ENCODE results near the gene ORC4.

Gene ORC4

GRCh38 chr2:148032215-148032614 is 11.7 kb upstream of the ORC4 start:
- Histone ChIP-seq H3K4me1 (ENCODE audit: insufficient read depth, low read length, severe bottlenecking) (no peaks in the 10 kb centered on the region), H3K27ac (ENCODE audit: low read depth, low read length, poor library complexity, severe bottlenecking) (no peak overlapping the region), H3K27me3 (ENCODE audit: insufficient read depth, low read length) (no peaks in the 10 kb centered on the region), H3K9ac (ENCODE audit: low read length) (no peak overlapping the region), H3K9me3 (ENCODE audit: low read length) (no peaks in the 10 kb centered on the region), H3K4me3 (ENCODE audit: low read depth, low read length, poor library complexity, severe bottlenecking) (no peak overlapping the region), H4K20me1 (ENCODE audit: insufficient read depth, low read length) (no peaks in the 10 kb centered on the region), H3K36me3 (ENCODE audit: insufficient read depth, low read length) (no peaks in the 10 kb centered on the region), H3K9me2 (ENCODE audit: low read depth, low read length) (no peaks in the 10 kb centered on the region), H3F3A (ENCODE audit: insufficient read depth, low read length) (no peaks in the 10 kb centered on the region), H2AFZ (ENCODE audit: low read length) (no peak overlapping the region), H3K79me2 (ENCODE audit: insufficient read depth, low read length) (peaks cover 10% of the 10 kb centered on the region), H3K4me2 (ENCODE audit: low read length) (no peak overlapping the region)
- no peak for TF ChIP-seq CTCF (IDR thresholded peaks at IDR 0.05; ENCODE audit: low read length)
- no peak for TF ChIP-seq EZH2 (IDR thresholded peaks at IDR 0.05; ENCODE audit: borderline replicate concordance, low read length)

- H3K4me1 ChIP-seq (ENCODE audit: insufficient read depth, low read length, severe bottlenecking), result no peaks in the 10 kb centered on the region
- H3K27ac ChIP-seq (ENCODE audit: low read depth, low read length, poor library complexity, severe bottlenecking), result no peak overlapping the region
- H3K9me2 ChIP-seq (ENCODE audit: low read depth, low read length), result no peaks in the 10 kb centered on the region
- no peak overlapping the region for H3K9ac ChIP-seq (ENCODE audit: low read length)
- peaks cover 17% of the 10 kb centered on the region for H3K79me2 ChIP-seq (ENCODE audit: insufficient read depth, low read length)
- H3K27me3 ChIP-seq (ENCODE audit: insufficient read depth, low read length), result no peaks in the 10 kb centered on the region
- no peaks in the 10 kb centered on the region for H4K20me1 ChIP-seq (ENCODE audit: insufficient read depth, low read length)
- no peak overlapping the region for H3K4me2 ChIP-seq (ENCODE audit: low read length)
- H3K36me3 ChIP-seq (ENCODE audit: insufficient read depth, low read length), result no peaks in the 10 kb centered on the region
- no peak overlapping the region for H2AFZ ChIP-seq (ENCODE audit: low read length)
- no peak overlapping the region for H3K4me3 ChIP-seq (ENCODE audit: low read depth, low read length, poor library complexity, severe bottlenecking)
- no peaks in the 10 kb centered on the region for H3F3A ChIP-seq (ENCODE audit: insufficient read depth, low read length)
- no peaks in the 10 kb centered on the region for H3K9me3 ChIP-seq (ENCODE audit: low read length)
- no peak for TF ChIP-seq CTCF (IDR thresholded peaks at IDR 0.05; ENCODE audit: low read length)
- no peak for TF ChIP-seq EZH2 (IDR thresholded peaks at IDR 0.05; ENCODE audit: borderline replicate concordance, low read length)
Measured at GRCh38 chr2:148031152-148031551, 10.6 kb upstream of the ORC4 start.

GRCh38 chr2:148028781-148029180 is 8.2 kb upstream of the ORC4 start:
- no peak for TF ChIP-seq EZH2 (IDR thresholded peaks at IDR 0.05; ENCODE audit: borderline replicate concordance, low read length)
- TF ChIP-seq CTCF (IDR thresholded peaks at IDR 0.05; ENCODE audit: low read length), result no peak
- H2AFZ ChIP-seq (ENCODE audit: low read length), result no peak overlapping the region
- H3K4me1 ChIP-seq (ENCODE audit: insufficient read depth, low read length, severe bottlenecking), result peaks cover 7% of the 10 kb centered on the region
- peaks cover 41% of the 10 kb centered on the region for H3K79me2 ChIP-seq (ENCODE audit: insufficient read depth, low read length)
- no peak overlapping the region for H3K4me2 ChIP-seq (ENCODE audit: low read length)
- no peak overlapping the region for H3K9ac ChIP-seq (ENCODE audit: low read length)
- H3K4me3 ChIP-seq (ENCODE audit: low read depth, low read length, poor library complexity, severe bottlenecking), result no peak overlapping the region
- no peak overlapping the region for H3K27ac ChIP-seq (ENCODE audit: low read depth, low read length, poor library complexity, severe bottlenecking)
- H3K36me3 ChIP-seq (ENCODE audit: insufficient read depth, low read length), result 0 out of 2 replicates have a peak, but pooled peaks cover 7% of the 10 kb centered on the region
- no peaks in the 10 kb centered on the region for H3K9me2 ChIP-seq (ENCODE audit: low read depth, low read length)
- no peaks in the 10 kb centered on the region for H3F3A ChIP-seq (ENCODE audit: insufficient read depth, low read length)
- no peaks in the 10 kb centered on the region for H3K27me3 ChIP-seq (ENCODE audit: insufficient read depth, low read length)
- H3K9me3 ChIP-seq (ENCODE audit: low read length), result no peaks in the 10 kb centered on the region
- H4K20me1 ChIP-seq (ENCODE audit: insufficient read depth, low read length), result no peaks in the 10 kb centered on the region

Data from OCI-LY1 (cell line).